K562 (cell line): ENCODE data around the gene NCF1. TPM values are rescaled to one million over a fixed set of nuclear protein-coding genes. Genes with fewer than 3 reads are reported as not detected.
"Not testable (repeated sequence)": the region's sequence is repeated elsewhere in the genome, so short reads cannot be mapped to it uniquely, and the experiment has no call there.

Experiments used
- ATAC-seq: fragments of 200-7000 bp; cut with Tn5 transposase; 3 replicates; pipeline ENCODE4 v1.9.1; 2020; ENCODE audit warnings: moderate library complexity
- BruUV-seq: library from RNA; stranded (reverse); fragments of 400-500 nt; replicated peaks from 2 replicates; lab custom pipeline; 2021; lab: Mats Ljungman, UMichigan
- CTCF ChIA-PET: fragments of 300-600 bp; formaldehyde crosslinking; extraction: SDS; loops from one replicate; lab custom pipeline; 2021; ENCODE audit warnings: low intra/inter-chr PET ratio; lab: Yijun Ruan, JAX
- POLR2A ChIA-PET: fragments of 300-600, 350-650 bp; sonication (Branson Sonifier 250); formaldehyde crosslinking; extraction: SDS; loops from one replicate; lab custom pipeline; 2021; ENCODE audit warnings: antibody characterized with exemption, inconsistent platforms; lab: Yijun Ruan, JAX
- DNase-seq, 4 experiments: peaks; one replicate each; pipeline versions ENCODE4 v3.0.0 to v3.0.0-alpha.2; 2011 to 2018; ENCODE audit warnings: low spot score in 3 of 4, mixed read lengths in 3 of 4; ENCODE audit errors: extremely low read depth in 1 of 4
- FAIRE-seq: peaks from 2 replicates; lab custom pipeline; 2011; peaks lifted over from hg19 to GRCh38; lab: Jason Lieb, UNC
- H2AFZ ChIP-seq: 2 replicates; pipeline ENCODE4 v1.6.0; 2011; ENCODE audit warnings: low read depth, low read length, control low read depth, inconsistent platforms
- H3K27ac ChIP-seq: fragments of 200-600 bp; 3 replicates; pipeline ENCODE4 v1.8.0; 2011; ENCODE audit warnings: low read depth, mild to moderate bottlenecking, control low read depth, inconsistent platforms, low read length, moderate library complexity, mixed read lengths; ENCODE audit errors: extremely low read depth
- H3K27me3 ChIP-seq, 2 experiments: fragments of 300-600 bp in 1 of 2; 2 replicates in 1 of 2; 3 replicates in 1 of 2; pipeline versions ENCODE4 v1.6.0 to v1.8.0; 2011; ENCODE audit warnings: inconsistent platforms in 2 of 2, low read length in 2 of 2, mild to moderate bottlenecking in 1 of 2, mixed read lengths in 1 of 2, moderate library complexity in 1 of 2; ENCODE audit not compliant: control insufficient read depth in 2 of 2, insufficient read depth in 2 of 2
- H3K36me3 ChIP-seq: fragments of 300-600 bp; 3 replicates; pipeline ENCODE4 v1.8.0; 2011; ENCODE audit warnings: mild to moderate bottlenecking, low read length, inconsistent platforms; ENCODE audit not compliant: control insufficient read depth, insufficient read depth
- H3K4me1 ChIP-seq, 2 experiments: fragments of 200-600 bp in 1 of 2; replicated peaks in 1 of 2; 2 replicates in 1 of 2; 3 replicates in 1 of 2; pipeline versions ENCODE4 v1.5.1 to v1.8.0; 2011; ENCODE audit warnings: inconsistent platforms in 2 of 2, low read length in 2 of 2, mild to moderate bottlenecking in 1 of 2, mixed read lengths in 1 of 2, moderate library complexity in 1 of 2; ENCODE audit not compliant: control insufficient read depth in 2 of 2, insufficient read depth in 2 of 2
- H3K4me2 ChIP-seq: 2 replicates; pipeline ENCODE4 v1.6.1; 2011; ENCODE audit warnings: low read length, control low read depth, inconsistent platforms, mixed read lengths; ENCODE audit not compliant: insufficient read depth
- H3K4me3 ChIP-seq: fragments of 200-600 bp; sonication (generic), shearing (Covaris generic); 2 replicates; pipeline ENCODE4 v1.5.1; 2016; ENCODE audit warnings: control low read depth, inconsistent platforms
- H3K79me2 ChIP-seq: fragments of 200-600 bp; 3 replicates; pipeline ENCODE4 v1.8.0; 2011; ENCODE audit warnings: low read length, inconsistent platforms; ENCODE audit not compliant: control insufficient read depth, insufficient read depth
- H3K9ac ChIP-seq, 2 experiments: 2 replicates each; pipeline versions ENCODE4 v1.6.0 to v1.6.1; 2011; ENCODE audit warnings: low read depth in 2 of 2, low read length in 2 of 2, control low read depth in 1 of 2, inconsistent platforms in 1 of 2, mild to moderate bottlenecking in 1 of 2, mixed read lengths in 1 of 2; ENCODE audit not compliant: insufficient read depth in 1 of 2
- H3K9me1 ChIP-seq: one replicate; pipeline ENCODE4 v1.6.0; 2011; ENCODE audit warnings: inconsistent platforms, mild to moderate bottlenecking, low read length, moderate library complexity; ENCODE audit not compliant: control insufficient read depth, insufficient read depth
- H3K9me3 ChIP-seq: replicated peaks from 2 replicates; pipeline ENCODE4 v1.5.1; 2011; ENCODE audit warnings: low read depth, low read length, inconsistent platforms; ENCODE audit not compliant: control insufficient read depth, insufficient read depth
- H4K20me1 ChIP-seq: replicated peaks from 2 replicates; pipeline ENCODE4 v1.6.1; 2011; ENCODE audit warnings: low read length, inconsistent platforms, mixed read lengths; ENCODE audit not compliant: control insufficient read depth, insufficient read depth
- WGBS: fragments of 100-300 bp; shearing (Covaris generic); methylation state at CpG from one replicate; pipeline ENCODE4 v1.1.6; 2016; ENCODE audit warnings: low coverage, mixed read lengths; ENCODE audit not compliant: insufficient coverage; ENCODE audit errors: missing lambda C conversion rate; 5-methylcytosine and 5-hydroxymethylcytosine counted together
- in situ Hi-C: fragments of 300-500 bp; cut with MboI; formaldehyde crosslinking; loops from 4 replicates; pipeline ENCODE4 v1.15.0; 2018; ENCODE audit warnings: inconsistent platforms, mixed read lengths
- intact Hi-C: fragments of 100-400 bp; cut with micrococcal nuclease; formaldehyde crosslinking; loops from 2 replicates; pipeline ENCODE4 v1.14.2; 2022
- polyA plus RNA-seq, 8 experiments: library from polyadenylated mRNA; depleted of rRNA in 4 of 8; stranded (reverse) in 5 of 8; unstranded in 3 of 8; fragments of >200 nt; fragmentation: Nextera tagmentation in 2 of 8; fragmentation: Illumina TruSeq in 1 of 8; extraction: Ambion mirVana in 2 of 8; extraction: Trizol in 1 of 8; gene quantifications; 2 replicates each; pipeline versions ENCODE4 v1.2.1 to v1.2.3, GENCODE V29; 2011 to 2014; ENCODE audit warnings: inconsistent platforms in 1 of 8, missing spikeins in 1 of 8
- total RNA-seq, 7 experiments: library from RNA; depleted of rRNA in 6 of 7; stranded (reverse); fragments of >200 nt in 6 of 7; fragmentation: Illumina TruSeq in 2 of 7; extraction: Trizol in 2 of 7; gene quantifications; 2 replicates each; pipeline versions ENCODE4 v1.2.1 to v1.2.3, GENCODE V29; 2011 to 2021; ENCODE audit warnings: low replicate concordance in 1 of 7

The NCF1 gene
- total and polyA plus RNA-seq, 9 of the 15 experiments (the other 6 are each of a cell fraction or from before 2014, with no cell fraction given) = 0.29 TPM; not detected in 8

DNA sequence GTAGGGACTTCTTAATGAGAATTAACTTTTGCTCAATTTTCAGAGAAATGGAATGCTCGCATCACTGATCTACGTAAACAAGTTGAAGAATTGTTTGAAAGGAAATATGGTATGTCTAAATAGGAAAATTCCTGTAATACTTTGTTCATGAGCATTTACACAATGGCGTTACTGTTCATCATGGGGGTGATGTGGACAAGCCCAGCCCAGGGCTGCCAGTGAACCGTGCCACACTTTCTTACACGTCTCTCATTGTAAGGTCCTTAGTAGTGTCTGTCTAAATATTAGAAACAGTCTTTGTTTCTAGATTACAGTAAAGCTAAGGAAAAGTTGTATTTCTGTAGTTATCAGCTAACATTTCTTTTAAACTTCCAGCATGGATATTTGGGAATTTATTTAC is 43.6 kb upstream of the NCF1 start:
- DNase-seq, H3K9ac ChIP-seq, H3K79me2 ChIP-seq, POLR2A ChIA-PET, intact Hi-C loops, H3K9me3 ChIP-seq, H4K20me1 ChIP-seq, H2AFZ ChIP-seq, CTCF ChIA-PET, in situ Hi-C loops, H3K4me2 ChIP-seq, H3K27ac ChIP-seq, H3K27me3 ChIP-seq, H3K4me3 ChIP-seq, FAIRE-seq, H3K9me1 ChIP-seq, H3K4me1 ChIP-seq: not testable (repeated sequence)
- BruUV-seq = TSS peak; percentile 23
- WGBS = no CpG with 5 or more reads among the region's 5 CpGs
- peak; percentile 20; the same call in 1 of the 3 replicates for ATAC-seq
- H3K36me3 ChIP-seq = peaks cover 13% of the 10 kb centered on the region; the same call in 2 of the 3 replicates

DNA sequence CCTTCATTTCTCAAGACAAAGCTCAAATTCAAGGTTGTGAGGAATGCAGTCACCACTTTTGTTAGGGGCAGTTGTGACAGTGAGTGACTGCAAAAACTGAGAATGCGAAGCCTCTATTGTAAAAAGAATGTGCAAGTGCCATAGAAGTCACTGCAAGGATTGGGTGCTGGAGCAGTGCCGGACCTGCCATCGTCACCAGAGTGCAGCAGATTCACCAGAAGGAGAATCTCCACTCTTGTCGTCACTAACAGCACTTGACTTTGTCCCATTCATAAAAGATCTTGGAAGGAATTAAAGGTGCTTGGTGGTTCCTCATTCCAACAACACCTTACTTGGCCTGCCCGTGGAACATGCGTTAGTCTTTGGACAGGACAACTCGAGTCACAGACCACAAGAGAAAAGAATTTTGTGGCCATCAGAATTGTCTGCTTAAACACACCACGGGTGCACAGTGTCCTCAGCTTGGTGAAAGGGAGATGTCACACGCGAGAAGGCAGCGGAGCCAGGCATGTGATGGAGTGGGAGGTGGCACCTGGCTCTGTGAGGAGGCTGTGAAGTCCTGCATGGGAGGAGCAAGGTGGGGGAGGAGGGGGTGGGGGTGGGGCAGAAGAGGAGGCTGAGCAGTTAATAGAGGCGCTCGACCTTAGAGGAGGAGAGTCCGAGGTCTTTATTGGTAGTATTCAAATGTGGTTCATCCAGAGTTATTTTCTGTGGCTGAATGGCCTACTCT is 33.7 kb upstream of the NCF1 start:
- H3K4me3 ChIP-seq, DNase-seq, H3K79me2 ChIP-seq, H3K9me1 ChIP-seq, H3K27ac ChIP-seq, POLR2A ChIA-PET, H3K27me3 ChIP-seq, FAIRE-seq, H4K20me1 ChIP-seq, CTCF ChIA-PET, H3K9me3 ChIP-seq, in situ Hi-C loops, H3K9ac ChIP-seq, H3K4me2 ChIP-seq, H2AFZ ChIP-seq, H3K36me3 ChIP-seq, H3K4me1 ChIP-seq, intact Hi-C loops: not testable (repeated sequence)
- WGBS = no CpG with 5 or more reads among the region's 14 CpGs
- TSS peak; percentile 44 for BruUV-seq
- peak; percentile 29 for ATAC-seq

GRCh38 chr7:74743936-74744557 is 29.8 kb upstream of the NCF1 start:
- in situ Hi-C loops, H3K27me3 ChIP-seq, H3K4me2 ChIP-seq, H4K20me1 ChIP-seq, FAIRE-seq, H3K36me3 ChIP-seq, CTCF ChIA-PET, POLR2A ChIA-PET, H3K9me1 ChIP-seq, H3K9ac ChIP-seq, BruUV-seq, DNase-seq, intact Hi-C loops, H2AFZ ChIP-seq, H3K9me3 ChIP-seq, H3K79me2 ChIP-seq, H3K4me3 ChIP-seq, H3K27ac ChIP-seq, H3K4me1 ChIP-seq: not testable (repeated sequence)
- peak; percentile 95 for ATAC-seq
- no CpG with 5 or more reads among the region's 9 CpGs for WGBS
